K562 (cell line): Measurements from ENCODE around the gene AMIGO1. TPM values are rescaled to one million over a fixed set of nuclear protein-coding genes. Genes with fewer than 3 reads are reported as not detected.

Source experiments
- PCBP1 ChIP-seq: fragments of 200-400 bp; formaldehyde crosslinking; IDR thresholded peaks from 2 replicates; pipeline ENCODE4 v1.6.1; 2018; ENCODE audit warnings: mild to moderate bottlenecking, low read depth, low read length; ENCODE audit not compliant: poor library complexity, severe bottlenecking
- PCBP2 ChIP-seq: fragments of 200-400 bp; formaldehyde crosslinking; IDR thresholded peaks from 2 replicates; pipeline ENCODE4 v1.6.1; 2018; ENCODE audit warnings: low read length, low read depth, mild to moderate bottlenecking, moderate library complexity; ENCODE audit not compliant: poor library complexity, severe bottlenecking
- RAD51 ChIP-seq: fragments of 450-650 bp; IDR thresholded peaks from 2 replicates; pipeline ENCODE4 v1.7.1; 2016; ENCODE audit warnings: low read depth, mild to moderate bottlenecking, borderline replicate concordance
- SIN3A ChIP-seq, 2 experiments: fragments of 150-350 bp in 1 of 2; IDR thresholded peaks; 2 replicates each; pipeline ENCODE4 v1.6.1; 2011 to 2016; ENCODE audit warnings: borderline replicate concordance in 2 of 2, low read depth in 2 of 2, low read length in 2 of 2, mild to moderate bottlenecking in 2 of 2, moderate library complexity in 2 of 2; ENCODE audit not compliant: control insufficient read depth in 1 of 2
- TGIF2 ChIP-seq: sonication (generic); formaldehyde crosslinking; IDR thresholded peaks from 2 replicates; pipeline ENCODE4 v1.8.1; 2022; ENCODE audit warnings: mild to moderate bottlenecking, missing genetic modification reagents, moderate library complexity
- XRCC5 ChIP-seq: fragments of 200-400 bp; formaldehyde crosslinking; IDR thresholded peaks from 2 replicates; pipeline ENCODE4 v1.6.1; 2017; ENCODE audit warnings: low read depth, mild to moderate bottlenecking, low read length
- ZNF408 ChIP-seq: fragments of 250-450 bp; sonication (Bioruptor Pico); IDR thresholded peaks from 2 replicates; pipeline ENCODE4 v1.4.0; 2020; ENCODE audit warnings: low read depth, mild to moderate bottlenecking, moderate library complexity
- ZNF584 ChIP-seq: fragments of 200-800 bp; sonication (Bioruptor generic); IDR thresholded peaks from 2 replicates; pipeline ENCODE4 v1.6.1; 2016; ENCODE audit warnings: low read depth, mild to moderate bottlenecking, missing genetic modification characterization, missing compliant biosample characterization
- polyA plus RNA-seq, 8 experiments: library from polyadenylated mRNA; depleted of rRNA in 4 of 8; stranded (reverse) in 5 of 8; unstranded in 3 of 8; fragments of >200 nt; fragmentation: Nextera tagmentation in 2 of 8; fragmentation: Illumina TruSeq in 1 of 8; extraction: Ambion mirVana in 2 of 8; extraction: Trizol in 1 of 8; gene quantifications; 2 replicates each; pipeline versions ENCODE4 v1.2.1 to v1.2.3, GENCODE V29; 2011 to 2014; ENCODE audit warnings: inconsistent platforms in 1 of 8, missing spikeins in 1 of 8
- total RNA-seq, 7 experiments: library from RNA; depleted of rRNA in 6 of 7; stranded (reverse); fragments of >200 nt in 6 of 7; fragmentation: Illumina TruSeq in 2 of 7; extraction: Trizol in 2 of 7; gene quantifications; 2 replicates each; pipeline versions ENCODE4 v1.2.1 to v1.2.3, GENCODE V29; 2011 to 2021; ENCODE audit warnings: low replicate concordance in 1 of 7
- TF ChIP-seq, protein P1 (sequence below): fragments of 250-450 bp; sonication (Bioruptor Pico); IDR thresholded peaks from 2 replicates; pipeline ENCODE4 v1.8.0; 2022; ENCODE audit warnings: moderate library complexity, mild to moderate bottlenecking, inconsistent platforms
- TF ChIP-seq, protein P2 (sequence below): sonication (generic); formaldehyde crosslinking; IDR thresholded peaks from 2 replicates; pipeline ENCODE4 v1.8.1; 2023; ENCODE audit warnings: mild to moderate bottlenecking, missing genetic modification reagents
- TF ChIP-seq, protein P3 (sequence below): fragments of 200-800 bp; sonication (Bioruptor generic); IDR thresholded peaks from 2 replicates; pipeline ENCODE4 v1.6.1; 2017; ENCODE audit warnings: missing genetic modification characterization, missing compliant biosample characterization
- TF ChIP-seq, protein P4 (sequence below), 2 experiments: fragments of 450-650 bp in 1 of 2; sonication (generic) in 1 of 2; formaldehyde crosslinking in 1 of 2; IDR thresholded peaks in 1 of 2; conservative IDR thresholded peaks in 1 of 2; 2 replicates each; pipeline versions ENCODE4 v1.6.1 to v1.8.1; 2016 to 2023; ENCODE audit warnings: mild to moderate bottlenecking in 2 of 2, moderate library complexity in 2 of 2, inconsistent platforms in 1 of 2, missing genetic modification reagents in 1 of 2

AMIGO1 gene
- total and polyA plus RNA-seq, 9 of the 15 experiments (the other 6 are each of a cell fraction or from before 2014, with no cell fraction given): 0.24 to 1.0 (median 0.54) TPM

DNA sequence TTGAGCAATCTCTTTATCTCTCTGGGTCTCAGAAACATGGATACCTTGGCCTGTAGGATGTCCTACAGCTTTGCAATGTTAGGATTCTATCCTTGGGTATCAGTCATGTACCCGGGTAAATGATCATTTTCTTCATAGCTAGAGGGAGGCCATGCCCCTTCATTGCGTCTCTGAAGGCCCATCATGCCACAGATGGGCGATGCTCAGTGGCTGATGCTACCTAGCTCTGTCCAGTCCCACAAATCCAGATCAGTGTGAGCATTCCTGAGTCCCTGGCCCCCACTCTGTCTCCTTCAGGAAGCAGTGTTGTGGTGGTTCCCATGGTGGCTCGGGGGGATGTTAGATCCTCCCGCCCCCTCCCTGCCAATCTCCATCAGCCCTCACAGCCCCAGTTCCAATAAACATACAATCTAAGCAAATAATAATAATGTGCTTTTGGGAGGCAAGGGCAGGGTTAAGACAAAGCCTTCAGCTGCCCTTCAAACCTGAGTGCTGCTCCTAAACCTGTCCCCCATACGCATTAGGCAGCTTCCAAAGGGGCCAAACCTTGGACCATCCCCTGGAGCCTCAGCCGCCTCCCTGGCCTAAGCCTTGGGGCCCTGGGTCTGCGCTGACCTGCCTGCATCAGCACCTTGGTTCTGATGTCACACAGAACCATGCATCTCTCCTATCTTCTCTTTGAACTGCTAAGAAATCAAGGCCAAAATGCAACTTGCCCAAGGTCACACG lies 29.5 kb upstream of the AMIGO1 start (continued):
- TF ChIP-seq, protein P1, sequence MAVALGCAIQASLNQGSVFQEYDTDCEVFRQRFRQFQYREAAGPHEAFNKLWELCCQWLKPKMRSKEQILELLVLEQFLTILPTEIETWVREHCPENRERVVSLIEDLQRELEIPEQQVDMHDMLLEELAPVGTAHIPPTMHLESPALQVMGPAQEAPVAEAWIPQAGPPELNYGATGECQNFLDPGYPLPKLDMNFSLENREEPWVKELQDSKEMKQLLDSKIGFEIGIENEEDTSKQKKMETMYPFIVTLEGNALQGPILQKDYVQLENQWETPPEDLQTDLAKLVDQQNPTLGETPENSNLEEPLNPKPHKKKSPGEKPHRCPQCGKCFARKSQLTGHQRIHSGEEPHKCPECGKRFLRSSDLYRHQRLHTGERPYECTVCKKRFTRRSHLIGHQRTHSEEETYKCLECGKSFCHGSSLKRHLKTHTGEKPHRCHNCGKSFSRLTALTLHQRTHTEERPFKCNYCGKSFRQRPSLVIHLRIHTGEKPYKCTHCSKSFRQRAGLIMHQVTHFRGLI (CRISPR knock-in tag): no peak
- TF ChIP-seq TGIF2 (CRISPR knock-in tag) (no peak), PCBP2 (no peak), RAD51 (no peak), ZNF584 (CRISPR knock-in tag) (no peak), SIN3A (IDR thresholded peaks at IDR 0.05; ENCODE audit: borderline replicate concordance in 2 of 2, control insufficient read depth in 1 of 2, low read depth in 2 of 2, low read length in 2 of 2) (no peak), PCBP1 (no peak), XRCC5 (no peak), ZNF408 (CRISPR knock-in tag) (no peak)
- TF ChIP-seq, protein P2, sequence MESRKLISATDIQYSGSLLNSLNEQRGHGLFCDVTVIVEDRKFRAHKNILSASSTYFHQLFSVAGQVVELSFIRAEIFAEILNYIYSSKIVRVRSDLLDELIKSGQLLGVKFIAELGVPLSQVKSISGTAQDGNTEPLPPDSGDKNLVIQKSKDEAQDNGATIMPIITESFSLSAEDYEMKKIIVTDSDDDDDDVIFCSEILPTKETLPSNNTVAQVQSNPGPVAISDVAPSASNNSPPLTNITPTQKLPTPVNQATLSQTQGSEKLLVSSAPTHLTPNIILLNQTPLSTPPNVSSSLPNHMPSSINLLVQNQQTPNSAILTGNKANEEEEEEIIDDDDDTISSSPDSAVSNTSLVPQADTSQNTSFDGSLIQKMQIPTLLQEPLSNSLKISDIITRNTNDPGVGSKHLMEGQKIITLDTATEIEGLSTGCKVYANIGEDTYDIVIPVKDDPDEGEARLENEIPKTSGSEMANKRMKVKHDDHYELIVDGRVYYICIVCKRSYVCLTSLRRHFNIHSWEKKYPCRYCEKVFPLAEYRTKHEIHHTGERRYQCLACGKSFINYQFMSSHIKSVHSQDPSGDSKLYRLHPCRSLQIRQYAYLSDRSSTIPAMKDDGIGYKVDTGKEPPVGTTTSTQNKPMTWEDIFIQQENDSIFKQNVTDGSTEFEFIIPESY (CRISPR knock-in tag): no peak
- TF ChIP-seq, protein P3, sequence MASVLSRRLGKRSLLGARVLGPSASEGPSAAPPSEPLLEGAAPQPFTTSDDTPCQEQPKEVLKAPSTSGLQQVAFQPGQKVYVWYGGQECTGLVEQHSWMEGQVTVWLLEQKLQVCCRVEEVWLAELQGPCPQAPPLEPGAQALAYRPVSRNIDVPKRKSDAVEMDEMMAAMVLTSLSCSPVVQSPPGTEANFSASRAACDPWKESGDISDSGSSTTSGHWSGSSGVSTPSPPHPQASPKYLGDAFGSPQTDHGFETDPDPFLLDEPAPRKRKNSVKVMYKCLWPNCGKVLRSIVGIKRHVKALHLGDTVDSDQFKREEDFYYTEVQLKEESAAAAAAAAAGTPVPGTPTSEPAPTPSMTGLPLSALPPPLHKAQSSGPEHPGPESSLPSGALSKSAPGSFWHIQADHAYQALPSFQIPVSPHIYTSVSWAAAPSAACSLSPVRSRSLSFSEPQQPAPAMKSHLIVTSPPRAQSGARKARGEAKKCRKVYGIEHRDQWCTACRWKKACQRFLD: no peak
- TF ChIP-seq, protein P4, sequence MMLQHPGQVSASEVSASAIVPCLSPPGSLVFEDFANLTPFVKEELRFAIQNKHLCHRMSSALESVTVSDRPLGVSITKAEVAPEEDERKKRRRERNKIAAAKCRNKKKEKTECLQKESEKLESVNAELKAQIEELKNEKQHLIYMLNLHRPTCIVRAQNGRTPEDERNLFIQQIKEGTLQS (IDR thresholded peaks at IDR 0.05): no peak
- TF ChIP-seq, protein P4 (CRISPR knock-in tag; conservative IDR thresholded peaks at IDR 0.05): no peak
